Heart right ventricle (tissue), 16 donors: ENCODE data around the gene MAP3K7CL. TPM values are rescaled to one million over a fixed set of nuclear protein-coding genes. Genes with fewer than 3 reads are reported as not detected.

Experiments used
- ATAC-seq, 8 donors: fragments of 200-7000 bp; cut with Tn5 transposase; one replicate each; pipeline ENCODE4 v1.9.1; 2020; ENCODE audit warnings: mild to moderate bottlenecking in 8 of 8, moderate library complexity in 8 of 8, moderate number of reproducible peaks in 1 of 8
- DNase-seq, 2 donors: peaks; one replicate each; pipeline ENCODE4 v3.0.0-alpha.2; 2020
- H3K27ac ChIP-seq, 10 donors: fragments of 200-600 bp; sonication (generic) in 2 of 10; one replicate each; pipeline versions ENCODE4 v1.5.0 to v1.8.0; 2020 to 2022; ENCODE audit warnings: mild to moderate bottlenecking in 3 of 10
- H3K27me3 ChIP-seq, 7 donors: fragments of 200-600 bp; one replicate each; pipeline ENCODE4 v1.8.0; 2021 to 2022; ENCODE audit warnings: mild to moderate bottlenecking in 2 of 7
- H3K36me3 ChIP-seq, 9 donors: fragments of 200-600 bp; sonication (generic) in 1 of 9; one replicate each; pipeline versions ENCODE4 v1.5.0 to v1.8.0; 2020 to 2022; ENCODE audit warnings: mild to moderate bottlenecking in 2 of 9
- H3K4me1 ChIP-seq, 9 donors: fragments of 200-600 bp; sonication (generic) in 1 of 9; one replicate each; pipeline versions ENCODE4 v1.5.0 to v1.8.0; 2020 to 2022; ENCODE audit warnings: mild to moderate bottlenecking in 4 of 9
- H3K4me3 ChIP-seq, 10 donors: fragments of 200-600 bp; sonication (generic) in 2 of 10; one replicate each; pipeline versions ENCODE4 v1.5.0 to v1.8.0; 2020 to 2022; ENCODE audit warnings: mild to moderate bottlenecking in 7 of 10, moderate library complexity in 2 of 10
- H3K9me3 ChIP-seq, 11 donors: fragments of 200-600 bp in 10 of 11; sonication (generic) in 2 of 11; one replicate each; pipeline versions ENCODE4 v1.5.0 to v1.8.0; 2013 to 2022; ENCODE audit warnings: mild to moderate bottlenecking in 2 of 11, control low read depth in 1 of 11, moderate library complexity in 1 of 11
- CTCF ChIP-seq, 9 donors: fragments of 200-600 bp; sonication (generic) in 2 of 9; IDR thresholded peaks; one replicate each; pipeline versions ENCODE4 v1.5.0 to v1.8.0; 2021 to 2022; ENCODE audit warnings: antibody characterized with exemption in 9 of 9, mild to moderate bottlenecking in 5 of 9, moderate library complexity in 1 of 9
- WGBS, 2 donors: extraction: QIAGEN DNeasy Blood & Tissue Kit; methylation state at CpG; one replicate each; pipeline ENCODE4 v1.1.7; 2013; ENCODE audit warnings: inconsistent platforms in 1 of 2; 5-methylcytosine and 5-hydroxymethylcytosine counted together
- intact Hi-C, 10 donors: fragments of 100-400 bp; cut with DNase I; formaldehyde crosslinking; loops; one replicate each; pipeline versions ENCODE4 v1.11.1 to v1.14.2; 2022
- polyA plus RNA-seq, 2 donors: library from polyadenylated mRNA; stranded (reverse); fragments of 200-250 nt; gene quantifications; one replicate each; pipeline ENCODE4 v1.2.3, GENCODE V29; 2013
- total RNA-seq, 10 donors: library from RNA; stranded (reverse); fragmentation: NEBNext Ultra II Directional in 3 of 10; extraction: Animal tissue kit (Norgen Biotek cat#: 25700) in 3 of 10; gene quantifications; one replicate each; pipeline versions ENCODE4 v1.2.1 to v1.2.4, GENCODE V29; 2021 to 2023
- donor health status: Arrhythmogenic right ventricular cardiomyopathy.
- donor health status: ischemic (EF 13 %, LVEDD 7.1; RV severe dilation, severe dysfunction).
- donor health status: healthy with polysubstance abuse.
- donor health status: DM: no; HTN: yes; CAD: no.
- donor health status: DM: no; HTN: no; CAD: no.
- donor health status: ischemic (EF 25% LVEDD 6.9; RV normal size, moderate dysfunction).
- donor health status: ischemic (EF 25% LVEDD 5.7; RV mildly dilated, moderate dysfunction).
- donor health status: healthy.
- donor health status: DM: yes; HTN: yes; CAD: no.
- donor health status: Ischemic cardiomyopathy.
- donor health status: ischemic (EF 35%, LVEDD 5.7; RV mildly dilated, moderate dysfunction).
- donor health status: nonischemic (EF 11% LVEDD 7.7; RV severe dilation, severe dysfunction).
- donor health status: DM: yes; HTN: yes; CAD: no.
- donor health status: PGD.
- donor health status: ischemic (EF 29% LVEDD 5.4; RV normal size, mild dysfunction).
- donor health status: nonischemic (EF 23%, LVEDD 6.1; RV moderate dilation, normal function).

MAP3K7CL gene
- total and polyA plus RNA-seq, 12 donors = 0.64 to 62.1 (median 3.6) TPM

- Histone ChIP-seq H3K27ac (no peak overlapping the region), H3K4me3 (no peak overlapping the region), H3K27me3 (no peaks in the 10 kb centered on the region), H3K9me3 (no peaks in the 10 kb centered on the region), H3K4me1 (peaks cover 0 to 63% (median 27%) of the 10 kb centered on the region in 9 donors), H3K36me3 (no peaks in the 10 kb centered on the region)
- intact Hi-C loops = loop anchor here in 2 of 10 donors (5.0 to 10.0 kb wide), 2 partner anchors 117 to 120 kb away; partner anchors contain the start of gene BACH1 (in 2 of the 2)
- WGBS, 2 donors = 96 to 98% methylated on average over 1 of the region's 1 CpG
- DNase-seq (no peak), ATAC-seq (no peak)
- TF ChIP-seq CTCF (IDR thresholded peaks at IDR 0.05) = no peak
These were observed 47.4 kb downstream of the MAP3K7CL start for GRCh38 chr21:29177800-29178199.

- Histone ChIP-seq H3K4me1 (peaks cover 0 to 64% (median 29%) of the 10 kb centered on the region in 9 donors), H3K9me3 (no peaks in the 10 kb centered on the region), H3K4me3 (no peak overlapping the region), H3K36me3 (no peaks in the 10 kb centered on the region), H3K27ac (no peak overlapping the region), H3K27me3 (no peaks in the 10 kb centered on the region)
- no peak for DNase-seq
- intact Hi-C loops = loop anchor here in 2 of 10 donors (5.0 to 10.0 kb wide), 2 partner anchors 116 to 118 kb away; partner anchors contain the start of gene BACH1 (in 2 of the 2)
- WGBS, 2 donors = 93 to 95% methylated on average over 7 of the region's 7 CpGs
- ATAC-seq = no peak
- no peak for TF ChIP-seq CTCF (IDR thresholded peaks at IDR 0.05)
These were observed 48.5 kb downstream of the MAP3K7CL start for GRCh38 chr21:29178926-29179325.

- H3K27me3 ChIP-seq = no peaks in the 10 kb centered on the region
- TF ChIP-seq CTCF (IDR thresholded peaks at IDR 0.05) = no peak
- DNase-seq (no peak), ATAC-seq (no peak)
- H3K4me1 ChIP-seq = peaks cover 0 to 64% (median 26%) of the 10 kb centered on the region in 9 donors
- 88 to 97% methylated on average over 1 of the region's 1 CpG for WGBS, 2 donors
- no peaks in the 10 kb centered on the region for H3K36me3 ChIP-seq
- no peaks in the 10 kb centered on the region for H3K9me3 ChIP-seq
- no peak overlapping the region for H3K27ac ChIP-seq
- intact Hi-C loops = loop anchor here in 2 of 10 donors (5.0 to 10.0 kb wide), 2 partner anchors 115 to 118 kb away; partner anchors contain the start of gene BACH1 (in 2 of the 2)
- no peak overlapping the region for H3K4me3 ChIP-seq
These were observed 49.1 kb downstream of the MAP3K7CL start for GRCh38 chr21:29179503-29179902.

- Histone ChIP-seq H3K9me3 (no peaks in the 10 kb centered on the region), H3K4me1 (peaks cover 0 to 57% (median 17%) of the 10 kb centered on the region in 9 donors), H3K36me3 (no peaks in the 10 kb centered on the region), H3K27me3 (no peaks in the 10 kb centered on the region), H3K27ac (peak overlapping the region; percentile 24 to 97 (median 81)), H3K4me3 (peak overlapping the region in 9 of 10 donors; percentile 14 to 46 (median 38))
- ATAC-seq (peak; percentile 79 to 92 (median 90)), DNase-seq (no peak)
- no peak for TF ChIP-seq CTCF (IDR thresholded peaks at IDR 0.05)
- intact Hi-C loops = loop anchor here in 4 of 10 donors (5.0 to 10.0 kb wide), 2 partner anchors 113 to 115 kb away; partner anchors contain the start of gene BACH1 (in 4 of the 4)
- WGBS, 2 donors = 8 to 11% methylated on average over 9 of the region's 9 CpGs
These were observed 51.5 kb downstream of the MAP3K7CL start for GRCh38 chr21:29181799-29182470.
